Chondrocyte (in vitro differentiated cells): Measurements from ENCODE around the gene CELF2. TPM values are rescaled to one million over a fixed set of nuclear protein-coding genes. Genes with fewer than 3 reads are reported as not detected.

Experiments used
- DNase-seq: peaks from one replicate; pipeline ENCODE4 v3.0.0; 2021; ENCODE audit warnings: mixed read lengths, low spot score
- H3K27ac Mint-ChIP-seq: one replicate; pipeline ENCODE4 v1.8.0; 2021; ENCODE audit warnings: mild to moderate bottlenecking, moderate library complexity, mixed read lengths; ENCODE audit not compliant: unreplicated experiment
- H3K27me3 Mint-ChIP-seq: 2 replicates; pipeline ENCODE4 v1.8.0; 2021; ENCODE audit warnings: low read depth, mixed read lengths
- H3K36me3 Mint-ChIP-seq: 2 replicates; pipeline ENCODE4 v1.8.0; 2021; ENCODE audit warnings: low read depth, mixed read lengths
- H3K4me1 Mint-ChIP-seq: 2 replicates; pipeline ENCODE4 v1.8.0; 2021; ENCODE audit warnings: low read depth, mild to moderate bottlenecking, mixed read lengths
- H3K4me3 Mint-ChIP-seq: one replicate; pipeline ENCODE4 v1.8.0; 2021; ENCODE audit warnings: mild to moderate bottlenecking, moderate library complexity, mixed read lengths; ENCODE audit not compliant: unreplicated experiment
- H3K9me3 Mint-ChIP-seq: 2 replicates; pipeline ENCODE4 v1.8.0; 2021; ENCODE audit warnings: low read depth, mixed read lengths
- total RNA-seq: library from RNA; stranded (reverse); gene quantifications from 3 replicates; pipeline ENCODE4 v1.2.1, GENCODE V29; 2021
- TF ChIP-seq, protein P1 (sequence below): fragments of 200-600 bp; sonication (generic); IDR thresholded peaks from 2 replicates; pipeline ENCODE4 v1.5.0; 2021; ENCODE audit warnings: antibody characterized with exemption, mild to moderate bottlenecking, moderate library complexity

The CELF2 gene
- total RNA-seq, 1 donor from 2014 or later, result 44.3 TPM

DNA sequence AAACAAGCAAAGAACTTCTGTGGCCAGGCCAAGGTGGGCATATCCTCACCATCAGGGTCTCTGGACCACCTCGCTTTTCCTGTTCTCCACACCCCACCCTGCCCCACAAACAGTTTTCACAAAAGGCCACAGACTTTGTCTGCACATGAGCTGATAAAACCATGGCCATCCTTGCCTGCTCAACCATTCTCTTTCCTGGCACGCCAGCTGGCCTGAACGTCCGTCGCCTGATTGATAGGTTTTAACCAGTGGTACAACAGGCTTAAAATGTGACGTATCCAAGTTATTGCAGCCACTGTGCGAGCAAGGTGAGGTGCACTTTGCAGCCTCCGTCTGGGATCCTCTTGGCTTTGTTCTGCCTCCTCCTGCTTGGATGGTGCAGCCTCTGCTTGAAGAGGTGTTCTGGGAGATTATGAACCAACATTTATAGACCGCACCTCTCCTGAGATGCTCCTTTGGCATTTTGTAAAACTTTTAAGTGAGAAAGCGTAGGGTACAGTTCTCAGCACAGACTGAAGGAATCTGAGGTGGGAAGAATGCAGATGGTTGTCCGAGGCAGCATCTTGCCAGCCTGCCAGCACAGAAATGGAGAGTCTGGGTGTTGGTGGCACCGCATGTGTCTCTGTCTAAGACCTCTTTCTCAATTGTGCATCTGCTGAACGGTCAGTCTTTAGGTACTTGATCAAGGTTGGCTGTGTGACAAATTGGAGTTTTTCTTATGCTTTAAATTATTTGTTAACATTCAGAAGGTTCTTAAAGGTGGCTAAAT lies 288.3 kb downstream of the CELF2 start:
- TF ChIP-seq, protein P1, sequence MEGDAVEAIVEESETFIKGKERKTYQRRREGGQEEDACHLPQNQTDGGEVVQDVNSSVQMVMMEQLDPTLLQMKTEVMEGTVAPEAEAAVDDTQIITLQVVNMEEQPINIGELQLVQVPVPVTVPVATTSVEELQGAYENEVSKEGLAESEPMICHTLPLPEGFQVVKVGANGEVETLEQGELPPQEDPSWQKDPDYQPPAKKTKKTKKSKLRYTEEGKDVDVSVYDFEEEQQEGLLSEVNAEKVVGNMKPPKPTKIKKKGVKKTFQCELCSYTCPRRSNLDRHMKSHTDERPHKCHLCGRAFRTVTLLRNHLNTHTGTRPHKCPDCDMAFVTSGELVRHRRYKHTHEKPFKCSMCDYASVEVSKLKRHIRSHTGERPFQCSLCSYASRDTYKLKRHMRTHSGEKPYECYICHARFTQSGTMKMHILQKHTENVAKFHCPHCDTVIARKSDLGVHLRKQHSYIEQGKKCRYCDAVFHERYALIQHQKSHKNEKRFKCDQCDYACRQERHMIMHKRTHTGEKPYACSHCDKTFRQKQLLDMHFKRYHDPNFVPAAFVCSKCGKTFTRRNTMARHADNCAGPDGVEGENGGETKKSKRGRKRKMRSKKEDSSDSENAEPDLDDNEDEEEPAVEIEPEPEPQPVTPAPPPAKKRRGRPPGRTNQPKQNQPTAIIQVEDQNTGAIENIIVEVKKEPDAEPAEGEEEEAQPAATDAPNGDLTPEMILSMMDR, result no peak
- Mint-ChIP-seq H3K4me1 (no peaks in the 10 kb centered on the region), H3K27me3 (no peaks in the 10 kb centered on the region), H3K4me3 (no peak overlapping the region), H3K9me3 (peaks cover 27% of the 10 kb centered on the region), H3K36me3 (peaks cover 35% of the 10 kb centered on the region), H3K27ac (no peak overlapping the region)
- no peak for DNase-seq

DNA sequence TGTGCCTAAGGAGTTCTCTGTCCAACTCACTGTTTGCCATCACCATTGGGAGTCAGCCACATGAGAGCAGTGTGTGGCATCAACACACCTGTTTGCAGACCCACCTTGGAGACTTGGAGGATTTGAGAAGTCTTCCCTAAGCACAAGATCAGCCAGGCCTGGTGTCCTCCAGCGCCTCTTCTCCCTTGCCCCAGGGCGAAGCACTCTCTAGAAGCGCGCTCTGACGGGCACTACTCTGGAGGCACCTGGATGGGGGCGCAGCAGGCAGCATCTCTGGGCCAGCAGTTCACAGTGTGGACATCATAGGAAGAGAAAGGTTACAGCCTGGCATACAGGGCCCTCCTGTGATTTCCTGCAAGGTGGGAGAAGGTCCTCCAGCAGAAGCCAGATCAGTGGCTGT lies 289.3 kb downstream of the CELF2 start:
- TF ChIP-seq, protein P1, result no peak
- Mint-ChIP-seq H3K27me3 (no peaks in the 10 kb centered on the region), H3K9me3 (peaks cover 36% of the 10 kb centered on the region), H3K36me3 (peaks cover 41% of the 10 kb centered on the region), H3K4me3 (no peak overlapping the region), H3K4me1 (no peaks in the 10 kb centered on the region), H3K27ac (no peak overlapping the region)
- DNase-seq, result no peak

DNA sequence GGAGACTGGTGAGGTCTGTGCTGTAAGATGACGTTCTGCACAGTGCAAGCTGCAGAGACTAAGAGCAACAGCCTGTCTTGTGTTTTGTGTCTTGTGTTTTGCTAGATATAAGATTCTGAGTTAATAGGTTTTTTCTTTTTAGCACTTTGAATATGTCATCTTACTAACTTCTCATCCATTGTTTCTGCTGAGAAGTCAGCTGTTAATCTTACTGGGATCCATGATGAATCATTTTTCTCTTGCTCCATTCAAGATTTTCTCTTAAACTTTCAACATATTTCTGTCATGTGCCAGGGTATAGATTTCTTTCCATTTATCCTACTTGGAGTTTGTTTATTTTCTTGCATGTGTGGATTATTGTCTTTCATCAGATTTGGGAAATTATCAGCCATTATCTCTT lies 290.3 kb downstream of the CELF2 start:
- H3K36me3 Mint-ChIP-seq, result peaks cover 43% of the 10 kb centered on the region
- no peak for DNase-seq
- TF ChIP-seq, protein P1, result no peak
- no peak overlapping the region for H3K4me3 Mint-ChIP-seq
- no peaks in the 10 kb centered on the region for H3K4me1 Mint-ChIP-seq
- H3K9me3 Mint-ChIP-seq, result peaks cover 38% of the 10 kb centered on the region
- H3K27ac Mint-ChIP-seq, result no peak overlapping the region
- H3K27me3 Mint-ChIP-seq, result no peaks in the 10 kb centered on the region

DNA sequence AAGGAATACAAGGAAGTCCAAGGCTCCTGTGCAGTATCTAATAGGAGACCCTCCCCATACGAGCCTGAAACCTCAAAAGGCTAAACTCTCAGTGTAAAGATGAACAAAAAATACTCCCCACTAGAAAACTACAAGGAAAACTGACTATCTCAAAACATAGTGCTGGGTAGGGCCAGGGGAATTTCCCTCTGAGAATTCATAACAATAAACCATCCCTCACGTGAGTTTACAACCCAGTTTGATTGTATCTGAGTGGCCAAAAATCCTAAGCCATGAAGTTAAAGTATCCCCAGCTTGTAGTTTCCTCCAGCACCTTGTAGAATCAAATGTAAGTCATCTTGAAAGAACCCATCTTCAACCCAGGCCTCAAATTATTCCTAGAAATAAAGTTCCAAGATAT lies 293.4 kb downstream of the CELF2 start:
- no peaks in the 10 kb centered on the region for H3K4me1 Mint-ChIP-seq
- no peak overlapping the region for H3K27ac Mint-ChIP-seq
- H3K4me3 Mint-ChIP-seq, result no peak overlapping the region
- H3K36me3 Mint-ChIP-seq, result peaks cover 44% of the 10 kb centered on the region
- TF ChIP-seq, protein P1, result no peak
- DNase-seq, result no peak
- H3K9me3 Mint-ChIP-seq, result peaks cover 32% of the 10 kb centered on the region
- no peaks in the 10 kb centered on the region for H3K27me3 Mint-ChIP-seq

DNA sequence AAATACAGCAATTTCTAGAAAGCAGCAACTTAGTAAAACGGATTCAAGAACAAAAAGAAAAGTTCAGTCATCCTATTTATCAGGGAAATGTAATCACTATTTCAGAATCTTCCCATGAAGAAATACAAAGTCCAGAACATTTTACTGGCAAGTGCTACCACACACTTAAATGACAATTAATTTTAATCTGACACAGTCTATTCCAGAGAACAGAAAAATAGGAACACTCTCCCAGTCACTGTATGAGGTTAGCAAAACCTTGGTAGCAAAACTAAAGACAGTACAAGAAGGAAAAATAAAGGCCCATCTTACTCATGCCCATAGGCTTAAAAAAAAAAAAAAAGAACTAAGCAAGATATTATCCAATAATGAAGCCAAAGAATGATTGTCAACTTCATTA lies 295.8 kb downstream of the CELF2 start:
- H3K27ac Mint-ChIP-seq, result no peak overlapping the region
- TF ChIP-seq, protein P1, result no peak
- DNase-seq, result no peak
- H3K9me3 Mint-ChIP-seq, result peaks cover 21% of the 10 kb centered on the region
- no peak overlapping the region for H3K4me3 Mint-ChIP-seq
- H3K4me1 Mint-ChIP-seq, result no peaks in the 10 kb centered on the region
- H3K27me3 Mint-ChIP-seq, result no peaks in the 10 kb centered on the region
- peaks cover 33% of the 10 kb centered on the region for H3K36me3 Mint-ChIP-seq
